Posterior vena cava (tissue), 2 donors: ENCODE measurements around the gene CHCHD4. TPM values are rescaled to one million over a fixed set of nuclear protein-coding genes. Genes with fewer than 3 reads are reported as not detected.
"Not testable (repeated sequence)": the region's sequence is repeated elsewhere in the genome, so short reads cannot be mapped to it uniquely, and the experiment has no call there.

ENCODE experiments used
- DNase-seq: peaks from one replicate; pipeline ENCODE4 v3.0.0-alpha.2; 2020; ENCODE audit warnings: low spot score
- intact Hi-C, 2 donors: fragments of 100-400 bp; cut with DNase I; formaldehyde crosslinking; loops; one replicate each; pipeline versions ENCODE4 v1.14.1 to v1.14.2; 2022 to 2023
- total RNA-seq, 2 donors: library from RNA; stranded (reverse); fragmentation: NEBNext Ultra II Directional; extraction: Animal tissue kit (Norgen Biotek cat#: 25700); gene quantifications; one replicate each; pipeline ENCODE4 v1.2.1, GENCODE V29; 2021
- donor health status: DM: yes; HTN: yes; CAD: no.
- donor health status: DM: yes; HTN: yes; CAD: no.

The CHCHD4 gene
- total RNA-seq, 2 donors from 2014 or later, result 7.9 TPM

- DNase-seq, result no peak
- intact Hi-C loops, result no loop called here
These were observed 30.8 kb downstream of the CHCHD4 start for GRCh38 chr3:14093831-14094230.

GRCh38 chr3:14092464-14092863, 32.2 kb downstream of the CHCHD4 start:
- intact Hi-C loops, result no loop called here
- no peak for DNase-seq

GRCh38 chr3:14091959-14092358, 32.7 kb downstream of the CHCHD4 start:
- intact Hi-C loops, DNase-seq: not testable (repeated sequence)

GRCh38 chr3:14087461-14087860, 37.2 kb downstream of the CHCHD4 start:
- intact Hi-C loops, DNase-seq: not testable (repeated sequence)

- intact Hi-C loops, result no loop called here
These were observed 42.5 kb downstream of the CHCHD4 start for GRCh38 chr3:14082108-14082657.

DNA sequence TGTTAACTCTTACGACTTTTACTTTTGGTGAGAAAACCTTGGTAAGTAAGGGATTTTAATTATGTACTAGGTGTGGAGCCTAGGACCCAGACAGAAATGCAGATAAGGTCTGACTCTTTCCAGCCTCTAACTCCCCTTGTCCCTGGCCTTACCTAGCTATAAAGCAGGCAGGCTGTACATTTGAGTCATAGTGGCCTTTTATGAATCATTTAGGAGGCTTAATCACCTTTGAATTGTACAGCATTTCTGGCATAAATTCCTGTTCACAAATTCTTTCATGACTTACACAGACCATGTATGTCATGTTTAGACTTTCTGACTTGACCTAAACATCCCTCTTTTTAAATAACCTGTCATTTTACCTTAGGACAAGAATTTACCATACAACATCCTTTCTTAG, 47.4 kb downstream of the CHCHD4 start:
- intact Hi-C loops, result no loop called here

More at GRCh38 chr3:14082108-14082657, 42.5 kb downstream of the CHCHD4 start:
- DNase-seq, result no peak

GRCh38 chr3:14075233-14075632, 49.4 kb downstream of the CHCHD4 start:
- DNase-seq, intact Hi-C loops: not testable (repeated sequence)

More for the DNA sequence above, 47.4 kb downstream of the CHCHD4 start:
- DNase-seq, result no peak

- no peak for DNase-seq
- intact Hi-C loops, result no loop called here
These were observed 59.8 kb downstream of the CHCHD4 start for GRCh38 chr3:14064910-14065309.

- no peak for DNase-seq
- intact Hi-C loops, result no loop called here
These were observed 61.5 kb downstream of the CHCHD4 start for GRCh38 chr3:14063152-14063551.

Other genes starting within 250 kb of the CHCHD4 start
- gene WNT7A, start 244.8 kb downstream of the CHCHD4 start, total RNA-seq, result not detected
- 100 to 1,000 TPM; 107 to 115 TPM for gene TMEM43, start 182 bp upstream of the CHCHD4 start, total RNA-seq
- gene XPC, start 53.7 kb upstream of the CHCHD4 start, total RNA-seq, result 10 to 100 TPM; 19.8 to 24.0 TPM
- 10 to 100 TPM in 1 of 2 donors, 1 to 10 TPM in 1; 9.3 to 10.2 TPM for gene LSM3, start 53.9 kb upstream of the CHCHD4 start, total RNA-seq